PC-3 (cell line): ENCODE data around the gene CNNM1. TPM values are rescaled to one million over a fixed set of nuclear protein-coding genes. Genes with fewer than 3 reads are reported as not detected.

ENCODE experiments used
- ATAC-seq: fragments of 200-7000 bp; cut with Tn5 transposase; 2 replicates; pipeline ENCODE4 v1.9.1; 2020; ENCODE audit warnings: mild to moderate bottlenecking, moderate library complexity
- BruUV-seq: library from RNA; stranded (reverse); fragments of 400-500 nt; replicated peaks from 2 replicates; lab custom pipeline; 2021; lab: Mats Ljungman, UMichigan
- CTCF ChIA-PET: fragments of 300-600 bp; sonication (Branson Sonifier 250); formaldehyde crosslinking; loops from one replicate; lab custom pipeline; 2022; ENCODE audit warnings: antibody characterized with exemption; lab: Charles Lee
- POLR2A ChIA-PET: fragments of 300-600 bp; sonication (Branson Sonifier 250); formaldehyde crosslinking; loops from one replicate; lab custom pipeline; 2022; ENCODE audit warnings: antibody characterized with exemption; ENCODE audit not compliant: unreplicated experiment; lab: Charles Lee
- DNase-seq: peaks from one replicate; pipeline ENCODE4 v3.0.0-alpha.2; 2015
- H2AFZ ChIP-seq: fragments of 300-600 bp; sonication (generic); 2 replicates; pipeline ENCODE4 v1.6.0; 2016; ENCODE audit warnings: antibody characterized with exemption, low read length
- H3F3A ChIP-seq: fragments of 300-600 bp; sonication (generic); one replicate; pipeline ENCODE4 v1.6.0; 2017; ENCODE audit warnings: antibody characterized with exemption, low read length, control low read depth, mild to moderate bottlenecking; ENCODE audit not compliant: unreplicated experiment
- H3K27ac ChIP-seq: fragments of 300-600 bp; sonication (generic); 2 replicates; pipeline ENCODE4 v1.5.1; 2016; ENCODE audit warnings: mild to moderate bottlenecking, low read length
- H3K27me3 ChIP-seq: fragments of 300-600 bp; sonication (generic); 2 replicates; pipeline ENCODE4 v1.6.1; 2016; ENCODE audit warnings: low read length, mixed read lengths
- H3K36me3 ChIP-seq: fragments of 300-600 bp; sonication (generic); 2 replicates; pipeline ENCODE4 v1.6.1; 2016; ENCODE audit warnings: low read depth, mixed run types, low read length, mixed read lengths
- H3K4me1 ChIP-seq: fragments of 300-600 bp; sonication (generic); 2 replicates; pipeline ENCODE4 v1.5.1; 2016; ENCODE audit warnings: low read length; ENCODE audit not compliant: insufficient read depth
- H3K4me2 ChIP-seq: fragments of 300-600 bp; sonication (generic); 2 replicates; pipeline ENCODE4 v1.6.0; 2016; ENCODE audit warnings: low read length
- H3K4me3 ChIP-seq: fragments of 300-600 bp; sonication (generic); 2 replicates; pipeline ENCODE4 v1.5.1; 2016; ENCODE audit warnings: mild to moderate bottlenecking, low read length, mixed read lengths
- H3K79me2 ChIP-seq: fragments of 300-600 bp; sonication (generic); 2 replicates; pipeline ENCODE4 v1.6.1; 2017; ENCODE audit warnings: low read length, mixed read lengths
- H3K9ac ChIP-seq: fragments of 300-600 bp; sonication (generic); 2 replicates; pipeline ENCODE4 v1.6.0; 2016; ENCODE audit warnings: mild to moderate bottlenecking, low read length
- H3K9me2 ChIP-seq: fragments of 300-600 bp; sonication (generic); replicated peaks from 2 replicates; pipeline ENCODE4 v1.6.1; 2016; ENCODE audit warnings: mixed run types, low read length, mixed read lengths
- H3K9me3 ChIP-seq: fragments of 300-600 bp; sonication (generic); 2 replicates; pipeline ENCODE4 v1.6.1; 2016; ENCODE audit warnings: low read length, mixed read lengths
- H4K20me1 ChIP-seq: fragments of 300-600 bp; sonication (generic); 2 replicates; pipeline ENCODE4 v1.6.1; 2016; ENCODE audit warnings: low read length, mixed read lengths
- EZH2 ChIP-seq: fragments of 300-600 bp; sonication (generic); IDR thresholded peaks from one replicate; pipeline ENCODE4 v1.6.1; 2017; ENCODE audit warnings: antibody characterized with exemption, mild to moderate bottlenecking, low read length; ENCODE audit not compliant: unreplicated experiment
- EZH2phosphoT487 ChIP-seq: fragments of 300-600 bp; sonication (generic); IDR thresholded peaks from 2 replicates; pipeline ENCODE4 v1.6.1; 2018; ENCODE audit warnings: mild to moderate bottlenecking, antibody characterized with exemption, low read length, borderline replicate concordance
- intact Hi-C: fragments of 100-400 bp; cut with micrococcal nuclease; formaldehyde crosslinking; loops from 2 replicates; pipeline ENCODE4 v1.9.0; 2023
- total RNA-seq: library from RNA; depleted of rRNA; stranded (reverse); fragments of >200 nt; gene quantifications from 2 replicates; pipeline ENCODE4 v1.2.3, GENCODE V29; 2014
- TF ChIP-seq, protein P1 (sequence below): fragments of 300-600 bp; sonication (generic); conservative IDR thresholded peaks from 2 replicates; pipeline ENCODE4 v1.5.1; 2017; ENCODE audit warnings: antibody characterized with exemption, low read depth, mild to moderate bottlenecking, low read length

CNNM1 gene
- total RNA-seq, 1 experiment from 2014 or later: 3.3 TPM

DNA sequence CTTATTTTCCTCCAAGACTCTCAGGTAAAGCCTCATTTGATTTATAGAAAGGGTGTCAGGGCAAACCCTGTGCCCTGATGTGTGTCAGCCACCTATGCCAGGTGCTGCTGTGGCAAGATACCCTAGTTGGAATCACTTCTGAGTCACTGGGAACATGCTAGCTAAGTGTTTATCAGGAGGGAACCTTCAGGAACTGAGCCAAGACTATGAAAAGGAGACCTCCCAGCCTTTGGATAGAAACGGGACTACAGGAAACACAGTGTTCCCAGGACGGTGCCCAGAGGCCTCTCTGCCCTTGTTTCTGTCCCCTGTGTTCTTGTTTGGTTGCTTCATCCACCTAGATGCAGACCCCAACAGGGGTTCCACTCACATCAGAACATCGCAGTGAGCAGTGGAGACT, 28.5 kb downstream of the CNNM1 start:
- TF ChIP-seq EZH2phosphoT487 (no peak), EZH2 (no peak)
- TF ChIP-seq, protein P1, sequence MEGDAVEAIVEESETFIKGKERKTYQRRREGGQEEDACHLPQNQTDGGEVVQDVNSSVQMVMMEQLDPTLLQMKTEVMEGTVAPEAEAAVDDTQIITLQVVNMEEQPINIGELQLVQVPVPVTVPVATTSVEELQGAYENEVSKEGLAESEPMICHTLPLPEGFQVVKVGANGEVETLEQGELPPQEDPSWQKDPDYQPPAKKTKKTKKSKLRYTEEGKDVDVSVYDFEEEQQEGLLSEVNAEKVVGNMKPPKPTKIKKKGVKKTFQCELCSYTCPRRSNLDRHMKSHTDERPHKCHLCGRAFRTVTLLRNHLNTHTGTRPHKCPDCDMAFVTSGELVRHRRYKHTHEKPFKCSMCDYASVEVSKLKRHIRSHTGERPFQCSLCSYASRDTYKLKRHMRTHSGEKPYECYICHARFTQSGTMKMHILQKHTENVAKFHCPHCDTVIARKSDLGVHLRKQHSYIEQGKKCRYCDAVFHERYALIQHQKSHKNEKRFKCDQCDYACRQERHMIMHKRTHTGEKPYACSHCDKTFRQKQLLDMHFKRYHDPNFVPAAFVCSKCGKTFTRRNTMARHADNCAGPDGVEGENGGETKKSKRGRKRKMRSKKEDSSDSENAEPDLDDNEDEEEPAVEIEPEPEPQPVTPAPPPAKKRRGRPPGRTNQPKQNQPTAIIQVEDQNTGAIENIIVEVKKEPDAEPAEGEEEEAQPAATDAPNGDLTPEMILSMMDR: no peak
- CTCF ChIA-PET: no interaction called here
- H3K4me1 ChIP-seq: no peaks in the 10 kb centered on the region
- no peaks in the 10 kb centered on the region for H3F3A ChIP-seq
- intact Hi-C loops: no loop called here
- no peak overlapping the region for H2AFZ ChIP-seq
- no peaks in the 10 kb centered on the region for H3K9me3 ChIP-seq
- H3K4me2 ChIP-seq: no peak overlapping the region
- no peak overlapping the region for H3K4me3 ChIP-seq
- H4K20me1 ChIP-seq: no peaks in the 10 kb centered on the region
- ATAC-seq (no peak), DNase-seq (no peak)
- POLR2A ChIA-PET: no interaction called here
- no peak overlapping the region for H3K9ac ChIP-seq
- H3K79me2 ChIP-seq: no peaks in the 10 kb centered on the region
- no peaks in the 10 kb centered on the region for H3K9me2 ChIP-seq
- BruUV-seq: no TSS peak
- no peaks in the 10 kb centered on the region for H3K27me3 ChIP-seq
- no peaks in the 10 kb centered on the region for H3K36me3 ChIP-seq
- H3K27ac ChIP-seq: no peak overlapping the region

DNA sequence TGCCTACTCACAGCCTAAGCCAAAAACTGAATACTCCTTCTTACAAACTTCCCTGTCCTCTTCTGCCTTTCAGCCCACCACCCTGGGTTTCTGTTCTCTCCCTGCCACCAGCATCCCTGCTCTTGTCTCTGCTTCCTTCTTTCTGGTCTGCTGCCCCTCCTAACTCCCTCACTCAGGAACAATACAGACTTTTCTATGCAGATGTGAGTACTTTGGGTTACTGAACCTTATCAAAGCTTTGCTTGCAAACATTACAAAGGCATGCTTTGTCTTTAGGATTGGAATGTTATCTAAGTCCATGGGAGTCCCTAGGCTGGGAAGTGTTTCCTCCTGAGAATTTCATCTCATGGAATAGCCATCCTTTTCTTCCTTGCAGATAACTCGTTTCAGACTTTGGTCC, 28.9 kb downstream of the CNNM1 start:
- no peaks in the 10 kb centered on the region for H4K20me1 ChIP-seq
- no peaks in the 10 kb centered on the region for H3K79me2 ChIP-seq
- intact Hi-C loops: no loop called here
- no peaks in the 10 kb centered on the region for H3K4me1 ChIP-seq
- CTCF ChIA-PET: no interaction called here
- H3F3A ChIP-seq: no peaks in the 10 kb centered on the region
- no peaks in the 10 kb centered on the region for H3K9me3 ChIP-seq
- no peak overlapping the region for H3K9ac ChIP-seq
- no peak overlapping the region for H3K4me2 ChIP-seq
- ATAC-seq: no peak
- no TSS peak for BruUV-seq
- DNase-seq: no peak
- TF ChIP-seq, protein P1: no peak
- TF ChIP-seq EZH2phosphoT487: no peak
- TF ChIP-seq EZH2: no peak
- no peak overlapping the region for H2AFZ ChIP-seq
- no peaks in the 10 kb centered on the region for H3K27me3 ChIP-seq
- no peaks in the 10 kb centered on the region for H3K9me2 ChIP-seq
- no peak overlapping the region for H3K27ac ChIP-seq
- H3K36me3 ChIP-seq: no peaks in the 10 kb centered on the region
- H3K4me3 ChIP-seq: no peak overlapping the region
- POLR2A ChIA-PET: no interaction called here

DNA sequence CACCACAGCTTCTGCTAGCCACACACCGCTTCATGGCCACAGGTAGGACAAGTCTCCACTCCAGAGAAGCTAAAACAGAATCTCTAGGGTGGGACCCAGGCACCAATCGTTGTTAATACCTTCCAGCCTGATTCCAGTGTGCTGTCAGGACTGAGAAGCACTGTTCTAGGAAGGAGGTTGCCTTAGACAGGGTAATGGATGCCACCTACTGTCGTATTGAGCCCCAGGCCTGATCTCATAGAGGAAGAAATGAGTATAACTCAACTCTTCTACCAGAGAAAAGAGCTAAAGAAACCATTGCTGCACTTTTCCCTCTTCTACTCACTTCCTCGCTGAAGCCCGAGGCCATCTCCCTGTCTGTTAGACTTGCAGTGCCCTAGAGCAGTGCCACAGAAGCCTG, 31.8 kb downstream of the CNNM1 start:
- ATAC-seq (peak; percentile 50), DNase-seq (no peak)
- no peaks in the 10 kb centered on the region for H4K20me1 ChIP-seq
- H3K27ac ChIP-seq: no peak overlapping the region
- H3K36me3 ChIP-seq: no peaks in the 10 kb centered on the region
- intact Hi-C loops: loop anchor here (2.0 kb wide), 1 partner anchor 32 kb away; the partner anchor contains the start of gene CNNM1
- H3K4me2 ChIP-seq: no peak overlapping the region
- no peaks in the 10 kb centered on the region for H3K27me3 ChIP-seq
- no peaks in the 10 kb centered on the region for H3K4me1 ChIP-seq
- no TSS peak for BruUV-seq
- no peaks in the 10 kb centered on the region for H3K79me2 ChIP-seq
- no peak overlapping the region for H2AFZ ChIP-seq
- H3K9me2 ChIP-seq: no peaks in the 10 kb centered on the region
- H3F3A ChIP-seq: no peaks in the 10 kb centered on the region
- no peak for TF ChIP-seq EZH2phosphoT487
- TF ChIP-seq, protein P1: 0 out of 2 replicates have a peak, but pooled peaks have one; percentile 9
- no peaks in the 10 kb centered on the region for H3K9me3 ChIP-seq
- H3K9ac ChIP-seq: no peak overlapping the region
- no peak overlapping the region for H3K4me3 ChIP-seq
- ChIA-PET POLR2A (no interaction called here), CTCF (interaction anchor here (0.6 kb wide), 1 partner anchor 86 kb away, joined by 3 read pairs; no protein-coding TSS in a partner anchor)
